Kidney glomerular epithelial cell (primary cell): Measurements from ENCODE around the gene MYO3B.

Experiments
- DNase-seq: peaks from one replicate; lab custom pipeline; 2025; lab: John Stamatoyannopoulos, UW

The MYO3B gene

DNA sequence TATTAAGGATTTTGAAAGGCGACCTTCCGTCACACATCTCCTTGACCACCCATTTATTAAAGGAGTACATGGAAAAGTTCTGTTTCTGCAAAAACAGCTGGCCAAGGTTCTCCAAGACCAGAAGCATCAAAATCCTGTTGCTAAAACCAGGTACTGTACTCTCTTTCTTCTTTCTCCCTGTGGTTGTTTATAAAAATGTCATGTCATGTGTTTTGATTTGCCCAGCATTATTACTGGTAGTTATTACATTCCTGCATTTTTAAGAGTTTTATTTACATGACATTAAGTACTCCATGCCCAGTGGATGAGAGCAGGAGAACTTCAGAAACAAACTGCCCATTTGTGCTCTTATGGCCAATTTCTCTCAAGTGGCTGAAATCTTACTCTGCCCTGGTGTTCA lies 191.3 kb downstream of the MYO3B start:
- DNase-seq, result no peak

DNA sequence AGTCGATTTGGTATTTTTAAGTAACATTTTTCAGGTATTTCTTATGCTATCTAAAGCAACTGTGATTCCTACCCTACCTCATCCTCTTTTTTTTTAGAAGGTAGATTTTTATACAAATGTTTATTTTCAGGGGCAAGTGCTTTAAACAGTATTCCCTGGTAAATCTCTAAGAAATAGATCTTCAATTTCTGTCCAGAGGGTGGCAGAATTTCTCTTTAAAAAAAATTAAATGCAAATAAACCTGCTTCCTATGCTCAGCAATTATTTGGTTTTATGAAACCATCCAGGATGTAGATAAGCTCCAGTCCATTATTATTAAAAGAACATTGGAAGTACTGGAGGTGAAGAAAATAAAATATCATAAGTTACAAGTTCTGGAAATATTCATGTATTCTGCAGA lies 191.9 kb downstream of the MYO3B start:
- DNase-seq, result peak; percentile 24

DNA sequence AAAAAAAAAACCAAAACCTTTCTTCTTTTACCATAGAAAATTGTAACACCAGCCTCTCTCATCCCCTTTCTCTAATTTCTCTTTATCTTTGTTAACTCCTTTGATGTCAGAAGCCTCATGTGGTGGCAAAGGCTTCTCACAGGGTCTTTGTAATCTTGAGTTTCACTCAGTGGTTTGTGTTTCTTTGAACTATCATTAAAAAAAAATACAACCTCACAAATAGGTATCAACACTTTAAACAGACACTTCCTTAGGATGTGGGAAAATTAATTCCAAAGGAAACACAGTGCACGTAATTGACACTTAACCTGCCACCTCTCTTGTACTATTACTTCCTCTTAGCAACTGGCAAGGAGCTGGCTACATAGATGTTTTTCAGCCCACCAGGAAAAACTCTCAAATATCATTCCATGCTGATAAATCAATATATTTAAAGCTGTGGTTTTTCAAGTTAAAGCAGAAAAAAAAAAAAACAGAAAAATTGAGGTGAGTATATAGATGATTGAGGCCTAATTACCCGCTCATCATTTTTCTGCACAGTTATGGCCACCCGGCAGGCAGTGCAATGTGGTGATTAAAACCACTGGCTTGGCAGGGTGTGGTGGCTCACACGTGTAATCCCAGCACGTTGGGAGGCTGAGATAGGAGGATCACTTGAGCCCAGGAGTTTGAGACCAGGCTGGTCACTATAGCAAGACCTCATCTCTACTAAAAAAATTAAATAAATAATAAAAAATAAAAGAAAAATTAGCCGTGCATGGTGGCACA lies 193.5 kb downstream of the MYO3B start:
- DNase-seq, result no peak

DNA sequence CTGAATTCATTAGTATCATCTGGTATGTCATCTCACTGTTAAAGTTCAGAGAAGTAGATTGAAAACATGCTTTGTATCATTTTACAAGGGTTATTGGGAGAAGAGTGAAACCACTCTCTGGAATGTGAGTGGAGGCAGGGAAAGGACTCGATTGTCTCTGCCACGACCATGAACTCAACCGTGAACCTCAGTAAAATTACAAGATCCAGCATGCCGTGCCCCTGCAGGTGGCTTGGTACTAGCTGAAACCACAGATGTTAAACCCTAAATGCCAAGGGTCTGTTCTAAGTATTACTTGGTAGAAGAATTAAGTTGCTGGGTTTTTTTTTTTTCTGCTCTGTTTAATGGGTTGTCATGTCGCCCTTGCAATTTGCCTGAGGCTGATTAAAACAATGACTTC lies 197.2 kb downstream of the MYO3B start:
- DNase-seq, result no peak

DNA sequence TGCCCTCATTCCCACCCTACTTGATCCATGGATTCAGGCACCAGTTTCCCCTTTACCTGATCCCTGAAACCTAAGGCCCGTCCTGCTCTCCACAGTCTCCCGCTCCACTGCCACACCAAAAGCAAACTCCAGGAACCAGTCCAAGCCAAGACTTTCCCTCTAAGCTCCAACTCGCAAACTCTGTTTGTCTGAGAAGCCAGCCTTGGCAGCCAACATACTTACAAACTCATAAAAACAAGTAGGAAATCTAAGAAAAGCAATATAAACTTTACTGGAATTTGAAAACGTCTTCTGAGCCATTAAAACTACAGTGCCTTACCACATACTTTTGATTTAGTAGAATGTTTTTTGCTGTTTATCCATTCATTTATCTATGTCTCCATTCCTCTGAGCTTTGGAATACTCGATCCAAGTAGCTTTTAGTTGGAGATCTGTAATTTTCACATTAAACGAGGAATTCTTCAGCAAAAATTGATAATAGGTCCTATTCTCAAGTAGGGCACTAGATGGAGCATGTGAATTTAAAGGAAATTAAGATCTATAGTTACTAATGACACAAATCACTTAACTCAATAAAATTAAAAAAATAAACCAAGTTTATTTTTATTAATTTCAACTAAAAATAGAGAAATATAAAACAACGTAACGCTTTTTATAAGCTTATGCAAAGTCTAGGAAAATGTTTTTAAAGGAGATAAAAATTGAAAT lies 199.7 kb downstream of the MYO3B start:
- DNase-seq, result no peak

DNA sequence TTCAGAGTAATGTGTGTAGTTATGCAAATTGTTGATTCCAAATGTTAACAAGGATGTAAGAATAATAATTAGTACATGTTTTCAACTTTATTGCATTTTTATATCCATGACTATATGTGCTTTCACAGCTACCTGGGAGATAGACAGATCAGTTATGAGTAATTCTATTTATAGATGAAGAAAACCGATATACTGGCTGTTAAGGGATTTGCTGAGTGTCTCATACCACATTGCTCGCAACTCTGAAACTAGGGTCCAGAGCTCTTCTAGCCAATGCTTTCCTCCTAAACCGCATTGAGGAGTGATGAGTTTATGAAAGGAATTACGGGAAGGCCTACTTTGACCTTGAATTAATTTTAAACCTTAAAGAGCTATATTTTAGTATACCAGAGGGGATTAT lies 202.3 kb downstream of the MYO3B start:
- DNase-seq, result no peak

DNA sequence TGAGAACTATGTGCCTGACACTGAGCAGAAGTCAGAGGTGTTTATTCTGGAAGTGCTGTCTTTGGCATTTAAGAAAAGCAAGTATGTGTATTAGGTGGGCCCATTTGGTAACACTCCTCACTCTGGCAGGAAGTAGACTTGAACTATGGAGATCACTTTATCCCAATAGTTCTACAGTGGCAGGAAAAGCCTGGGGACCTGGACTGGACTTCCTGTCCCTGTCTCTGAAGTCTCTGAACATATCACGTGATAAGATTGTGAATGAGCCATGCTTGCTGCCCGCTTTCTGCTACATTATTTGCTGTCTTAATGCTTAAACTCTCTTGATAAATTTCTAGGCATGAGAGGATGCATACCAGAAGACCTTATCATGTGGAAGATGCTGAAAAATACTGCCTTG lies 203.7 kb downstream of the MYO3B start:
- DNase-seq, result no peak

DNA sequence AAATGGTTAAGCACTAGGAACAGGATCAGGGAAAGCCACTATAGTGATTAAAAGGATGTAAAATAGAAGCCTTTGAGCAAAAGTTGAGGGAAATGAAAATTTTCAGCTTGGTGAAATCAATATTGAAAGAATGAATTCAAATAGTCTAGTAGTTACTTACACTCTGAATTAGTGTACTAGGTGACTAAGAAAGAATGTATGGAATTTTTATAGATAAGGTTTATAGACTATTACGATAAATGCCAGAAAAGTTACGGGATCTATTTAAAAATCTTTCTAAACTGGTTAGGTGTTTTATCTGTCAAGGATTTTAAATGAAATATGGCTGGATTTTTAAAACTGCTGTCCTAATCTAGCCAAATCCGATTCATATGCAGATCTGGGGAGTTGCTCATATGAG lies 208.6 kb downstream of the MYO3B start:
- DNase-seq, result no peak

DNA sequence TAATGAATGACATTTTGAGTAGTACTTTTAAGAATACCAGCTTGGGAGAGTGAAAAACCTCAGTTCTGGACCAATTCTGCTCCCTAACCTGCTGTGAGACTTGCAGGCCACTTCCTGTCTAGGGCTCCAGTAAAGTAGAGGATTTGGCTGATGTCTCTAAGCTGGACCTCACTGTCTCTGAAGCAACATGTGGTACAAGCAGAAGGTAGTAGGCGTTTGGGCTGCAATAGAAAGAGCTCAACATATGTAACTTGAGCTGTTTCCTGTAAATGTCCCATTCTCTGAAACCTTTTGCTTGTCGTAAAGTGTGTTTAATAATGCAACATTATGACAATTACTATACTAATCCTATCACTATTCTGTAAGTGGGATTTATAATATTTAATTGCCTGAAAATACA lies 213.1 kb downstream of the MYO3B start:
- no peak for DNase-seq

DNA sequence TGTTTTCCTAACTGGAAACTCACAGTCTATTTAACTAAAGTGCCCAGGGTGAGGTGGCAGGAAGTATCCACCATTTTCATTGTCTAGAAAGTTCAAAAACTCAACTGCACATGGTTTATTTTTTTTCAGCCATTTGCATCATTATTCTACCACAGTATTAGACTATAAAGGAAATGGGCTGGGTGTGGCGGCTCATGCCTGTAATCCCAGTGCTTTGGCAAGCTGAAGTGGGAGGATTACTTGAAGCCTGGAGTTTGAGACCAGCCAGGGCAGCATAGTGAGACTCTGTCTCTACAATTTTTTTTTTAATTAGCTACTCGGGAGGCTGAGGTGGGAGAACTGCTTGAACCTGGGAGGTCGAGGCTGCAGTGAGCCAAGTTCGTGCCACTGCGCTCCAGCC lies 213.8 kb downstream of the MYO3B start:
- DNase-seq, result no peak

DNA sequence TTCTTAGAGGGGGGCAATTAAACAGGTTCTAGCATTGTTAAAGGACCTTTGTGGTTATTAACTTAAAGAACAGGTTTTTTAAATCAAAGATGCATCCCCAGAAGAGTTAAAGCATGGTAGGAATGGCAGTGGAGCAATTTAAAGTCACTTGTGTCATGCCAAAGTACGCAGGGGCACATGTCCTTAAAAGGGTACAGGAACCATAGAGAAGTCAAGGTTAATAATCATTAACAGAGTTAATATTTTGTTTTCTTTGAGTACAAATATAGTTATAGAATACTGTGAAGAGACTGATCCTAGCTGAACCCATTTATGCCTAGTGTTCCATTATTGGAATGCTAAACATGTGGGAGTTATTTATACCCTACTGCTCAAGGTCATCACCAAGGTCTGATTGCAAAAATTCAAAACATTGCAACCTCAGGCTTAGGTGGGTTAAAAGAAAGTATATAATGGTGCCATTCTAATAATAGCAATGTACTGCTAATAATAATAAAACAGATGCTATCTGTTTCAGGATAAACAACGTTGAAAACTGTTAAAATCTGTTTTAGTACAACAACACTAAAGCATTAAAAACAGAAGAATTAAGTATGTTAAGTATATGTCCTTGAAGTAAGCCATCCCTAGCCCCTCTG lies 216.0 kb downstream of the MYO3B start:
- no peak for DNase-seq

DNA sequence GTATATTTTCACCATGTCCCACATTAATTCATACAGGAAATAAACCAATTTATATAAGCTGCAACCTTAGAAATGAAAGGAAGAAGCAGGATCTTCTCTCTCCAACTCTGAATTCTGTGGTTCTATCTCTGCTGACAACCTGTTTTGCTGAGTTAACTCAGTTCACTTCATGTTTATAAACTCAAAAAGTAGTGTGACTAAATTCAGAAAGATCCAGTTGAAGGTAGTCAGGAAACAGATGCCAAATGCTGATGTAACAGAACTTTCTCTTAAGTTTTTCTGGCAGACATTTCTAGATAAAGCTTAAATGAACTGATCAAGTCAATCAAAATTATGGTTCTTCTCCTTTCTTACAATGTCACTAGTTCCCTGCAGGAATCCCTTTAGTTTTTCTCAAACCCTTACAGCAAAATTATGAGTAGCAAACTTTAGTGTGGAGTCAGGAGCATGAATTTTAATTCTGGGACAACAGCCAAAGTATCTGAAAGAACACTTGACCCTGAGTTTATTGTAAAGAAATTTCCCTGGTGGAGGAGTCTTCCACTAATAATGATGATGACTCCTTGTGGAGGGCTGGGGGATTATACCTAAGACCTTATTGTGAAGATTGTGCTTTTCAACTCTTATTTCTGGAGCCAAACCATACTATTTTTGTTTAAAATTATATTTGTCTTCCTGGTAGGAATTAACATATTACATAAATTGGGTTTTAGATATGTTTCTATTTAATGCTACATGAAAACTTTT lies 216.9 kb downstream of the MYO3B start:
- DNase-seq, result no peak

DNA sequence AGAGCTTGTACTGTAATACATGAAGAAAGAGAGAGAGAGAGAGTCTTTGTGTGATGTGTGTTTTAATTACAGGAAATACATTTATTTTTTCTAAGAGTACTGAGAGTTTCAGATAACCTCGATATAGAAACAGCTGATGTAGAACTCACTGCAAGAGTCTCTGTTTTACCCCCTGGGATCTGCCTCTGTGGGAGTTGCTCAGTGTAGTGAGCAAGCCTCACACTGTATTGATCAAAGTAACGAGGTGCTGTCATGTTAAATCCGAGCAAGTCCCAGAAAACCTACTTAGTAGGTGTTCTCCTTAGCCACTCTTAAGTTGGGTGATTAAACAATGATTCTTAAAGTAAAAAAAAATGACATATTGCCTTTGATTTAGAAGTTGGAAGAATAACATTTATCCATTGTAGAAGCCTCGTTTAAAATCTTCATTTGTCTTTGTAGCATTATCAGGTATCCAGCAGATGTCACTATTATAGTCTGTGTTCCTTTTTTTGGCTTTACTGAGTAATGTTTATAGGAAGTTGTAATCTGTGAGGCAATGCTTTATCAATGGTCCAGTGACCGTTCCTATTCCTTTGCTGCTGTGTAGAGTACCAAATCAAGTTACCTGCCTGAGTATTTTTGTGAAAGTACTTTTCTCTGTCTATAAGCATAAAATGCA lies 219.0 kb downstream of the MYO3B start:
- peak; percentile 37 for DNase-seq

DNA sequence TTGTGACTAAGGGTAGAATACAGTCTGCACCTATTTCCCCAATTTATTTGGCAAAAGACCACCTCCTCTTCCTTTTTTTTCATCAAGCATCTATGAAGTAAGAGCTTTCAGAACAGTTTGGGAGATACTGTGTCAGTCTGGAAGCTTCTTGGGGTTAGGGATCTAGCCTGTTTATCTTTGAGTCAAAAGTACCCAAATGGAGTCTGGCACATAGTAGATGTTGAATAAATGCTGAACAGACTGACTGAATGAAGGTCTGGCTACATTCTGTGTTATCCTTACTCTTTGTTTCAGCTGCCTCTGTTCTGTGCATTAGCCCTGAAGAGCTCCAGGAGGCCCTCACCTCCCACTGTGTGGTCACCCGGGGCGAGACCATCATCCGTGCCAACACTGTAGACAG lies 223.2 kb downstream of the MYO3B start:
- no peak for DNase-seq

DNA sequence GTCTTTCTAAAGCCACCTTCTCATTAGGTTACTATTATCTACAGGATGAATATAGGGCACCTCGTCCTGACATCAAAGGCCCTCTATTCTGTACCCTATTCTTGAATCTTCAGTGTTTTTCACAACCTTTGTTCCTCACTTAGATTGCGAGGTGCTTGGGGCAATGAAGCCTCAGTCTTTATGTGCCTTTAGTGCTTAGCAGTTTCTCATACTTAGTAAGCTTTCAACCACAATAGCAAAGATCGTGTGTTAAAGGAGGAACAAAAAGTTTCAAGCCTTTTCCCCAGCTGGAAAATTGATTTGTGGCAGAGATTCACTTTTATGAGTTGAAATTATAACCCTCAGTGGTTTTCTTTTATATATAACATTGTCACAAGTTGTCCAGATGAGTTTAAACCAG lies 226.9 kb downstream of the MYO3B start:
- no peak for DNase-seq

DNA sequence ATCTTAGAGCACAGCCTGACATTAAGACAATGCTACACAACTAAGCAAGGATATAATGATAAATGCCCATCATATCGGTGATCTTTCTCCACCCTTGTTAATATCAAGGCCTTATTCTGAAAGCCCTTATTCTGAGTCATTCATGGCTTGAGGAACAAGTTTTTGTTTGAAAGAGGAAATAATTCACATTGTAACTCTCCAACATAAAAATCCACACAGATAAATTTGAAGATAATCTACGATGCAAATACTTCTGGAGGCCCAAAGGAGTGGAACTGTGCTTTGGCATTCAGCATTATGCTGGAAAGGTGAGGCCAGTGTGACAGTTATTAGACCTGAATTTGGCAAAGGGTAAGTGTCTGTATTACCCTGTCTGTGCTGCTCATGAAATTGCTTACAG lies 227.4 kb downstream of the MYO3B start:
- DNase-seq, result no peak

DNA sequence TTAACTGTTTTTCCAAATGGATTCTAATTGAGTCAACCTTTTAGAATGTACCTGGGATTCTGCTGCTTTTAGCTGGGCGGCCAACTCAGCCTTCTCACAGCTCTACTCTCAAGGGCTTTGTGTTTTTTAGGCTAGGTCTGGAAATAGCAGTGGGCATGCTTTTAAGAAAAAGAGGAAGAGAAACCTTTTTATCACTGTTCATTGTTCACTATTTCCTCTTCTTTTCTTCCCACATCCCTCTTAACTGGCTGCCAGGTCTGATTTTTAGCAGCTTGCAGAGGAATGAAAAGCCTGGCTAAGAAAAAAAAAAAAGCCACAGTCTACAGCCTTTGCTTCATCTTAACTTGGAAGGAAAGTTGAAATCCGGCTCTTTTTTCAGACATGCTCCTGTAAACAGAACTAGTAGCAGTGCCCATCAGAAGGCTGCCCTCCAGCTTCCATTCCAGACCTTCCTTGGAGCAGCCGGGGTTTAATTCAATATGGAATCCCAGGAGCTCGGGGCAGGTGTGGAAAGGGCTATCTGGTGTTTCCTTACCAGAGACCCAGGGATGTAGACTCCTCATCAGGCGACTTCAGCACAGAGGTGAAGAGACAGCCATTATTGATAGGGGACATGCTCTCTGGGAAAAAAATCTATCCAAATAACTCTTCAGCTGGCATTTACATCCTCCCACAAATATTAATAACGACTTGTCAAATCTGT lies 230.7 kb downstream of the MYO3B start:
- no peak for DNase-seq

DNA sequence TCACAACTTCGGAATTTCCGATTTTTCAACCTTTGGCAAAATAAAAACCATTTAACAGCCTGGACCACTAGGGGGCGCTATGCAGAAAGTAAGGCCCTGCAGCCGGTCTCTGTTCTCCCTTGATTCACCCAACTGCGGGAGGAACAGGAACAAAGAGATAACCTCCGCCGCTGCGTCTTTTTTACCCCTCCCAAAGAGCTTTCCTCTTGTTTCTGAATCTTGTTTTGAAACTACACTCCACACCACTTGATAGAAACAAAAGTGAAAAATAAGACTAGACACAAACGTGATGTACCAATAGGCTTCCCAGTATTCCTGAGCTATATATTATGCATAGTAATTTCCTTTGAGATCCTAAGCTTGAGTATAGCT lies 231.2 kb downstream of the MYO3B start:
- peak; percentile 50 for DNase-seq

DNA sequence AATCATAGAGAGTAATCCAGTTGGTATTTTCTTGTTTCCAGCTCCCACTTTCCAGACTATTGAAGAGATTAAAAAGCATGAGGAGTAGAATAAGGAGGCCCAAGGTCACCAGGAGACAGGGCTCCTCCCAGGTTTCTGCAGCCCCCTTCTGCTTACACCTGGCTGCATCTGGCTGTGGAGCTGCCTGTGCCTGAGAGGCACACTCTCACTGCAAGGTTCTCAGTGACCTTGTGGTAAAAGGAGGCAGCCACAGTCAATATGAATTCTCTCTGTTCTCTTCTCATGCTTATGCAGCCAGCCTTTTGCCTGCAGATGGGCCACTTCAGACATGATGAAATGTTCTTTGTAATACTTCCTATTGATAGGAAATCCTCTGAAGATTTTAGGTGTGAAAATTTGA lies 233.7 kb downstream of the MYO3B start:
- DNase-seq, result no peak

DNA sequence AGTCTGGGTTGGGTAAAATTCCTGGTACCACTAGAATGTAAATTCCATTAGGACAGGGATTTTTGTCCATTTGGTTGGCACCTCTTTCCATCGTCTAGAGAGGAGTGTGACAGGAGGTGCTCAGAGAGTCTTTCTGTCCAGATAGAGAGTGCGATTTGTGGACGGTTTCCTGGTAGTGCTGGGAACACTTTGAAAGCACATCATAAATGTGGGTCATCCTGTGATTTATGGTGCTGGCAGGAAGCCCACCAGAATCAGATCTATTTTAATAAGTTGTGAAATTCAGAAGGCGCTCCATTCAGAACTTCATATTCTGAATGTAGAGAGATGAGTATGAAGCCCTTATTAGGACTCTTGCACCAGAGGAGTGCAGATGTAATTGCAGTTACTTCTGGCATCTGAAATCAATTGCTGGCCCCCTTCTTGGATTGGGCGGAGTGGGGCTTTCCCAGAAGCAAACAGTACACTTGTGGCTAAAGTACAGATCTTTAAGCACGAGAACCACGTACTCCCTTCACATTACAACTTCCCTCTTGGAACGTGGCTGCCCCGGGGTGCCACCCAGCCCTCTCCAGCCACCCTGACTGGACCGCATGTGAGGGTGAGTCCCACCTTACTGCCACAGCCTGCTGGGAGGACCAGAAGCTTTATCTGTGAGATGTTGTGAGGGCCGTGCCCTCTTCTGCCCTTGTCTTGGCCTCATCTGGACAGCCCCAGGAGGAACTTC lies 243.2 kb downstream of the MYO3B start:
- no peak for DNase-seq

DNA sequence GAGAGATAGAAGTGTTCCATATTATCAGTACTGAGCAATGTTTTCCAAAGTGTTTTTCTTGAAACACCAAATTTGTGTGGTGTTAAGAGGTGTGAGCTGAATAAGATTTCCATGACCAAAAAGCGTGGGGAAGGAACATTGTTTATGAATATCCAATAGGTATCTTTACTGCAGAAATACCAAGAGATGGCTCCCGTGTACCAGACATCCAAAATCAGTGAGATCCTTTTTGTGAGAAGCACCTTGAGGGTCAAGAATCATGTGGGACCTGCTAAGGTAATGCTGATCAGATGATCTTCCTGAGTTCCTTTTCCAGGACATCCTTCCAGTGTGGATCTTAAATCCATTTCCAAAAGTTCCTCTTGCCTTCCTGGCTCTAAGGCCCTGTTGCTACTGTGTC lies 246.0 kb downstream of the MYO3B start:
- no peak for DNase-seq
